T-cell (primary cell): Measurements from ENCODE around the gene SETBP1. TPM values are rescaled to one million over a fixed set of nuclear protein-coding genes. Genes with fewer than 3 reads are reported as not detected.

Experiments
- ATAC-seq, 4 experiments: fragments of 200-7000 bp in 3 of 4; fragments of 150-1000 bp in 1 of 4; cut with Tn5 transposase; replicated peaks in 1 of 4; 1 replicate in 3 of 4; 2 replicates in 1 of 4; pipeline ENCODE4 v1.10.0; 2021; ENCODE audit warnings: moderate library complexity in 3 of 4, mild to moderate bottlenecking in 2 of 4, moderate number of reproducible peaks in 1 of 4
- CTCF ChIA-PET, 2 donors: fragments of 300-600 bp; sonication (Branson Sonifier 250); formaldehyde crosslinking; loops; one replicate each; lab custom pipeline; 2022; ENCODE audit warnings: antibody characterized with exemption in 2 of 2; lab: Charles Lee
- POLR2A ChIA-PET, 2 donors: fragments of 300-600 bp; sonication (Branson Sonifier 250); formaldehyde crosslinking; loops; one replicate each; lab custom pipeline; 2022; ENCODE audit warnings: antibody characterized with exemption in 2 of 2; lab: Charles Lee
- DNase-seq, 35 experiments: peaks; one replicate each; pipeline versions ENCODE4 v3.0.0 to v3.0.0-alpha.2; 2013 to 2023
- H3K27ac ChIP-seq: one replicate; pipeline ENCODE4 v1.5.1; 2013; ENCODE audit warnings: low read length
- H3K27me3 ChIP-seq, 2 experiments: replicated peaks in 1 of 2; 1 replicate in 1 of 2; 2 replicates in 1 of 2; pipeline versions ENCODE4 v1.6.1 to v1.7.0; 2013; ENCODE audit warnings: low read length in 1 of 2, mixed read lengths in 1 of 2; ENCODE audit not compliant: control insufficient read depth in 2 of 2, insufficient read depth in 2 of 2; ENCODE audit errors: extremely low read depth in 1 of 2
- H3K36me3 ChIP-seq, 2 donors: 1 replicate in 1 of 2; 2 replicates in 1 of 2; pipeline versions ENCODE4 v1.6.1 to v1.7.0; 2013; ENCODE audit warnings: low read length in 1 of 2; ENCODE audit not compliant: control insufficient read depth in 2 of 2, insufficient read depth in 1 of 2; ENCODE audit errors: extremely low read depth in 1 of 2
- H3K4me1 ChIP-seq, 2 experiments: 1 replicate in 1 of 2; 2 replicates in 1 of 2; pipeline versions ENCODE4 v1.6.1 to v1.7.0; 2013; ENCODE audit warnings: low read length in 2 of 2, mixed read lengths in 1 of 2; ENCODE audit not compliant: insufficient read depth in 2 of 2, control insufficient read depth in 1 of 2; ENCODE audit errors: extremely low read depth in 1 of 2
- H3K4me3 ChIP-seq, 2 donors: 1 replicate in 1 of 2; 2 replicates in 1 of 2; pipeline versions ENCODE4 v1.5.1 to v1.7.0; 2013; ENCODE audit warnings: mild to moderate bottlenecking in 2 of 2, low read length in 1 of 2, moderate library complexity in 1 of 2; ENCODE audit not compliant: control insufficient read depth in 1 of 2; ENCODE audit errors: extremely low read depth in 1 of 2
- H3K9me3 ChIP-seq: 2 replicates; pipeline ENCODE4 v1.7.0; 2013
- H3K27ac Mint-ChIP-seq, 2 donors: one replicate each; pipeline ENCODE4 v1.8.0; 2020 to 2021; ENCODE audit warnings: mild to moderate bottlenecking in 2 of 2, mixed read lengths in 2 of 2
- H3K27me3 Mint-ChIP-seq, 2 donors: one replicate each; pipeline ENCODE4 v1.8.0; 2021 to 2022; ENCODE audit warnings: mixed read lengths in 2 of 2
- H3K36me3 Mint-ChIP-seq: one replicate; pipeline ENCODE4 v1.8.0; 2021; ENCODE audit warnings: mixed read lengths
- H3K4me1 Mint-ChIP-seq, 3 donors: one replicate each; pipeline ENCODE4 v1.8.0; 2020 to 2022; ENCODE audit warnings: mixed read lengths in 3 of 3, mild to moderate bottlenecking in 1 of 3
- H3K4me3 Mint-ChIP-seq, 3 donors: one replicate each; pipeline ENCODE4 v1.8.0; 2020 to 2022; ENCODE audit warnings: mild to moderate bottlenecking in 3 of 3, mixed read lengths in 3 of 3, moderate library complexity in 3 of 3
- H3K9me3 Mint-ChIP-seq, 3 donors: one replicate each; pipeline ENCODE4 v1.8.0; 2020 to 2022; ENCODE audit warnings: mixed read lengths in 3 of 3
- WGBS: methylation state at CpG from one replicate; pipeline ENCODE4 v1.1.5; 2013; ENCODE audit warnings: missing lambda C conversion rate; ENCODE audit not compliant: insufficient coverage; 5-methylcytosine and 5-hydroxymethylcytosine counted together
- total RNA-seq, 35 experiments: library from RNA in 6 of 35; stranded (reverse) in 6 of 35; fragments of 120-200 nt in 1 of 35; gene quantifications; one replicate each; pipeline versions ENCODE4 v1.2.1 to v1.2.4 and lab custom pipeline; 2013 to 2026

Gene SETBP1
- total RNA-seq, 5 donors from 2014 or later (not counting 1 experiment from before 2014, with no cell fraction given): 1.6 to 5.7 (median 3.2) TPM

GRCh38 chr18:44673256-44673880 lies 7.3 kb upstream of the SETBP1 start:
- H3K27ac Mint-ChIP-seq: no peak overlapping the region

GRCh38 chr18:44677933-44678332 lies 2.8 kb upstream of the SETBP1 start:
- WGBS: no CpG with 5 or more reads among the region's 7 CpGs
- ChIA-PET CTCF (no interaction called here), POLR2A (no interaction called here)
- Histone ChIP-seq H3K9me3 (no peaks in the 10 kb centered on the region), H3K4me3 (no peak overlapping the region), H3K4me1 (peaks cover 10 to 17% of the 10 kb centered on the region in 2 experiments), H3K27me3 (peaks cover 3 to 11% of the 10 kb centered on the region in 2 experiments), H3K36me3 (no peaks in the 10 kb centered on the region), H3K27ac (no peak overlapping the region)
- peaks cover 0 to 4% (median 4%) of the 10 kb centered on the region in 3 donors for H3K4me1 Mint-ChIP-seq
- peak overlapping the region in 2 of 3 donors; percentile 1 to 7 for H3K4me3 Mint-ChIP-seq
- ATAC-seq: no peak
- no peak for DNase-seq
- H3K36me3 Mint-ChIP-seq: no peaks in the 10 kb centered on the region
- H3K9me3 Mint-ChIP-seq: no peaks in the 10 kb centered on the region
- H3K27me3 Mint-ChIP-seq: peaks cover 25 to 34% of the 10 kb centered on the region in 2 donors
- no peak overlapping the region for H3K27ac Mint-ChIP-seq

More at GRCh38 chr18:44673256-44673880, 7.3 kb upstream of the SETBP1 start:
- Mint-ChIP-seq H3K4me1 (peaks cover 0 to under 1% (median 0%) of the 10 kb centered on the region in 3 donors), H3K9me3 (no peaks in the 10 kb centered on the region), H3K36me3 (no peaks in the 10 kb centered on the region), H3K27me3 (peaks cover 29 to 42% of the 10 kb centered on the region in 2 donors), H3K4me3 (no peak overlapping the region)
- no peak overlapping the region for H3K27ac ChIP-seq
- no peak for DNase-seq
- no peak overlapping the region for H3K4me3 ChIP-seq
- H3K9me3 ChIP-seq: no peaks in the 10 kb centered on the region
- ChIA-PET CTCF (no interaction called here), POLR2A (no interaction called here)
- peaks cover 0 to 2% of the 10 kb centered on the region in 2 experiments for H3K27me3 ChIP-seq
- no peak for ATAC-seq
- no peaks in the 10 kb centered on the region for H3K4me1 ChIP-seq
- H3K36me3 ChIP-seq: no peaks in the 10 kb centered on the region
- WGBS: 100% methylated on average over 1 of the region's 3 CpGs

- H3K36me3 ChIP-seq: no peaks in the 10 kb centered on the region
- Mint-ChIP-seq H3K27ac (no peak overlapping the region), H3K4me3 (peak overlapping the region in 2 of 3 donors; percentile 54 to 74), H3K36me3 (no peaks in the 10 kb centered on the region), H3K9me3 (no peaks in the 10 kb centered on the region), H3K27me3 (peaks cover 22 to 29% of the 10 kb centered on the region in 2 donors), H3K4me1 (peaks cover 0 to 4% (median 4%) of the 10 kb centered on the region in 3 donors)
- POLR2A ChIA-PET: no interaction called here
- H3K27me3 ChIP-seq: peaks cover 3 to 11% of the 10 kb centered on the region in 2 experiments
- H3K27ac ChIP-seq: no peak overlapping the region
- CTCF ChIA-PET: interaction anchor here in 1 of 2 donors (0.6 to 0.8 kb wide), 6 partner anchors 47 to 844 kb away, joined by 3 to 8 read pairs (median 3); no protein-coding TSS in a partner anchor
- H3K9me3 ChIP-seq: no peaks in the 10 kb centered on the region
- DNase-seq: no peak
- WGBS: 33% methylated on average over 3 of the region's 7 CpGs
- H3K4me1 ChIP-seq: peaks cover 10 to 17% of the 10 kb centered on the region in 2 experiments
- peak overlapping the region; percentile 64 to 90 for H3K4me3 ChIP-seq
- no peak for ATAC-seq
These were observed 2.0 kb upstream of the SETBP1 start for GRCh38 chr18:44678725-44679055.

GRCh38 chr18:44679056-44679913 lies 1.4 kb upstream of the SETBP1 start:
- Mint-ChIP-seq H3K27me3 (peaks cover 16 to 25% of the 10 kb centered on the region in 2 donors), H3K4me3 (peak overlapping the region in 2 of 3 donors; percentile 66 to 80), H3K9me3 (no peaks in the 10 kb centered on the region), H3K36me3 (no peaks in the 10 kb centered on the region), H3K27ac (no peak overlapping the region), H3K4me1 (peaks cover 0 to 4% (median 4%) of the 10 kb centered on the region in 3 donors)
- ChIA-PET POLR2A (interaction anchor here (0.7 kb wide), 2 partner anchors 8 to 21 kb away, joined by 3 to 14 read pairs; no protein-coding TSS in a partner anchor), CTCF (interaction anchor here in 1 of 2 donors (0.6 to 0.8 kb wide), 7 partner anchors 16 to 844 kb away, joined by 3 to 8 read pairs (median 3); no protein-coding TSS in a partner anchor)
- peaks cover 10 to 17% of the 10 kb centered on the region in 2 experiments for H3K4me1 ChIP-seq
- DNase-seq: peak in 33 of 35 experiments; percentile 11 to 80 (median 51)
- peak overlapping the region; percentile 38 for H3K27ac ChIP-seq
- no peaks in the 10 kb centered on the region for H3K9me3 ChIP-seq
- peak; percentile 85 to 94 (median 88) for ATAC-seq
- no peaks in the 10 kb centered on the region for H3K36me3 ChIP-seq
- H3K27me3 ChIP-seq: peaks cover 3 to 11% of the 10 kb centered on the region in 2 experiments
- 0% methylated on average over 55 of the region's 102 CpGs for WGBS
- H3K4me3 ChIP-seq: peak overlapping the region; percentile 64 to 90

- H3K27me3 ChIP-seq: peaks cover 3 to 13% of the 10 kb centered on the region in 2 experiments
- no peaks in the 10 kb centered on the region for H3K36me3 ChIP-seq
- no peak for ATAC-seq
- Mint-ChIP-seq H3K4me3 (peak overlapping the region in 2 of 3 donors; percentile 77 to 80), H3K27me3 (peaks cover 17 to 21% of the 10 kb centered on the region in 2 donors), H3K4me1 (peaks cover 0 to 4% (median 4%) of the 10 kb centered on the region in 3 donors), H3K27ac (no peak overlapping the region), H3K36me3 (no peaks in the 10 kb centered on the region), H3K9me3 (no peaks in the 10 kb centered on the region)
- ChIA-PET POLR2A (interaction anchor here (0.7 kb wide), 2 partner anchors 9 to 21 kb away, joined by 3 to 14 read pairs; no protein-coding TSS in a partner anchor), CTCF (interaction anchor here in 1 of 2 donors (0.7 kb wide), 1 partner anchor 16 kb away, joined by 4 read pairs; no protein-coding TSS in a partner anchor)
- H3K9me3 ChIP-seq: no peaks in the 10 kb centered on the region
- H3K4me3 ChIP-seq: peak overlapping the region; percentile 37 to 57
- WGBS: under 1% methylated on average over 36 of the region's 41 CpGs
- DNase-seq: peak in 15 of 35 experiments; percentile 4 to 51 (median 10)
- peaks cover 10 to 17% of the 10 kb centered on the region in 2 experiments for H3K4me1 ChIP-seq
- no peak overlapping the region for H3K27ac ChIP-seq
These were observed 795 bp upstream of the SETBP1 start for GRCh38 chr18:44679914-44680272.
